Astrocyte (in vitro differentiated cells and primary cell): ENCODE data around the gene LRTM2. TPM values are rescaled to one million over a fixed set of nuclear protein-coding genes. Genes with fewer than 3 reads are reported as not detected.

Experiments used
- DNase-seq: peaks from one replicate; pipeline ENCODE4 v3.0.0-alpha.2; 2010; ENCODE audit warnings: low read depth
- FAIRE-seq: peaks from 2 replicates; lab custom pipeline; 2011; peaks lifted over from hg19 to GRCh38; lab: Jason Lieb, UNC
- H2AFZ ChIP-seq: 2 replicates; pipeline ENCODE4 v1.6.0; 2012; ENCODE audit warnings: low read depth, low read length, inconsistent platforms
- H3K27ac ChIP-seq: 2 replicates; pipeline ENCODE4 v1.5.1; 2011; ENCODE audit warnings: low read depth, low read length, inconsistent platforms
- H3K27me3 ChIP-seq: 2 replicates; pipeline ENCODE4 v1.6.0; 2011; ENCODE audit warnings: low read length, inconsistent platforms; ENCODE audit not compliant: insufficient read depth
- H3K36me3 ChIP-seq: 2 replicates; pipeline ENCODE4 v1.5.1; 2011; ENCODE audit warnings: low read length, inconsistent platforms; ENCODE audit not compliant: insufficient read depth
- H3K4me1 ChIP-seq: 2 replicates; pipeline ENCODE4 v1.5.1; 2011; ENCODE audit warnings: low read length, inconsistent platforms; ENCODE audit not compliant: insufficient read depth
- H3K4me2 ChIP-seq: 2 replicates; pipeline ENCODE4 v1.6.0; 2012; ENCODE audit warnings: low read length, inconsistent platforms
- H3K4me3 ChIP-seq: 2 replicates; pipeline ENCODE4 v1.5.1; 2011; ENCODE audit warnings: low read depth, mild to moderate bottlenecking, low read length, inconsistent platforms; ENCODE audit not compliant: insufficient read depth
- H3K79me2 ChIP-seq: 2 replicates; pipeline ENCODE4 v1.6.0; 2012; ENCODE audit warnings: mild to moderate bottlenecking, low read length, inconsistent platforms; ENCODE audit not compliant: insufficient read depth
- H3K9ac ChIP-seq: 2 replicates; pipeline ENCODE4 v1.6.0; 2012; ENCODE audit warnings: mild to moderate bottlenecking, low read length, inconsistent platforms
- H3K9me3 ChIP-seq: 2 replicates; pipeline ENCODE4 v1.5.1; 2012; ENCODE audit warnings: low read depth, mild to moderate bottlenecking, low read length, inconsistent platforms; ENCODE audit not compliant: insufficient read depth
- H4K20me1 ChIP-seq: 2 replicates; pipeline ENCODE4 v1.6.0; 2012; ENCODE audit warnings: low read length, inconsistent platforms; ENCODE audit not compliant: insufficient read depth
- H3K27ac Mint-ChIP-seq: one replicate; pipeline ENCODE4 v1.8.0; 2021; ENCODE audit warnings: mild to moderate bottlenecking, mixed read lengths; ENCODE audit not compliant: unreplicated experiment
- H3K27me3 Mint-ChIP-seq: one replicate; pipeline ENCODE4 v1.8.0; 2021; ENCODE audit warnings: low read depth, mixed read lengths; ENCODE audit not compliant: unreplicated experiment
- H3K36me3 Mint-ChIP-seq: one replicate; pipeline ENCODE4 v1.8.0; 2021; ENCODE audit warnings: low read depth, mixed read lengths; ENCODE audit not compliant: unreplicated experiment
- H3K4me1 Mint-ChIP-seq: one replicate; pipeline ENCODE4 v1.8.0; 2021; ENCODE audit warnings: low read depth, mixed read lengths; ENCODE audit not compliant: unreplicated experiment
- H3K4me3 Mint-ChIP-seq: one replicate; pipeline ENCODE4 v1.8.0; 2021; ENCODE audit warnings: mild to moderate bottlenecking, moderate library complexity, mixed read lengths; ENCODE audit not compliant: unreplicated experiment
- H3K9me3 Mint-ChIP-seq: one replicate; pipeline ENCODE4 v1.8.0; 2021; ENCODE audit warnings: mild to moderate bottlenecking, mixed read lengths; ENCODE audit not compliant: unreplicated experiment
- EZH2 ChIP-seq: IDR thresholded peaks from 2 replicates; pipeline ENCODE4 v1.6.1; 2012; ENCODE audit warnings: mild to moderate bottlenecking, low read length, inconsistent platforms; ENCODE audit not compliant: insufficient read depth
- total RNA-seq: library from RNA; stranded (reverse); gene quantifications from 2 replicates; pipeline ENCODE4 v1.2.1, GENCODE V29; 2021
- TF ChIP-seq, protein P1 (sequence below): IDR thresholded peaks from 2 replicates; pipeline ENCODE4 v1.5.1; 2011; ENCODE audit warnings: low read depth, mild to moderate bottlenecking, inconsistent platforms, low read length, moderate library complexity; ENCODE audit not compliant: insufficient read depth

LRTM2 gene
- total RNA-seq, 1 donor from 2014 or later: not detected

GRCh38 chr12:1841586-1842182 is 21.3 kb downstream of the LRTM2 start:
- Histone ChIP-seq H4K20me1 (no peaks in the 10 kb centered on the region), H3K36me3 (no peaks in the 10 kb centered on the region), H3K4me3 (no peak overlapping the region), H3K4me2 (no peak overlapping the region), H3K9me3 (no peaks in the 10 kb centered on the region), H3K27ac (no peak overlapping the region), H3K79me2 (no peaks in the 10 kb centered on the region), H3K27me3 (peaks cover 38% of the 10 kb centered on the region), H3K9ac (no peak overlapping the region), H2AFZ (no peak overlapping the region), H3K4me1 (peaks cover 11% of the 10 kb centered on the region)
- FAIRE-seq: no peak
- Mint-ChIP-seq H3K4me1 (peaks cover 10% of the 10 kb centered on the region), H3K4me3 (no peak overlapping the region), H3K27me3 (peaks cover 53% of the 10 kb centered on the region), H3K27ac (no peak overlapping the region), H3K36me3 (no peaks in the 10 kb centered on the region), H3K9me3 (no peaks in the 10 kb centered on the region)
- DNase-seq: no peak
- no peak for TF ChIP-seq EZH2
- TF ChIP-seq, protein P1, sequence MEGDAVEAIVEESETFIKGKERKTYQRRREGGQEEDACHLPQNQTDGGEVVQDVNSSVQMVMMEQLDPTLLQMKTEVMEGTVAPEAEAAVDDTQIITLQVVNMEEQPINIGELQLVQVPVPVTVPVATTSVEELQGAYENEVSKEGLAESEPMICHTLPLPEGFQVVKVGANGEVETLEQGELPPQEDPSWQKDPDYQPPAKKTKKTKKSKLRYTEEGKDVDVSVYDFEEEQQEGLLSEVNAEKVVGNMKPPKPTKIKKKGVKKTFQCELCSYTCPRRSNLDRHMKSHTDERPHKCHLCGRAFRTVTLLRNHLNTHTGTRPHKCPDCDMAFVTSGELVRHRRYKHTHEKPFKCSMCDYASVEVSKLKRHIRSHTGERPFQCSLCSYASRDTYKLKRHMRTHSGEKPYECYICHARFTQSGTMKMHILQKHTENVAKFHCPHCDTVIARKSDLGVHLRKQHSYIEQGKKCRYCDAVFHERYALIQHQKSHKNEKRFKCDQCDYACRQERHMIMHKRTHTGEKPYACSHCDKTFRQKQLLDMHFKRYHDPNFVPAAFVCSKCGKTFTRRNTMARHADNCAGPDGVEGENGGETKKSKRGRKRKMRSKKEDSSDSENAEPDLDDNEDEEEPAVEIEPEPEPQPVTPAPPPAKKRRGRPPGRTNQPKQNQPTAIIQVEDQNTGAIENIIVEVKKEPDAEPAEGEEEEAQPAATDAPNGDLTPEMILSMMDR: no peak

DNA sequence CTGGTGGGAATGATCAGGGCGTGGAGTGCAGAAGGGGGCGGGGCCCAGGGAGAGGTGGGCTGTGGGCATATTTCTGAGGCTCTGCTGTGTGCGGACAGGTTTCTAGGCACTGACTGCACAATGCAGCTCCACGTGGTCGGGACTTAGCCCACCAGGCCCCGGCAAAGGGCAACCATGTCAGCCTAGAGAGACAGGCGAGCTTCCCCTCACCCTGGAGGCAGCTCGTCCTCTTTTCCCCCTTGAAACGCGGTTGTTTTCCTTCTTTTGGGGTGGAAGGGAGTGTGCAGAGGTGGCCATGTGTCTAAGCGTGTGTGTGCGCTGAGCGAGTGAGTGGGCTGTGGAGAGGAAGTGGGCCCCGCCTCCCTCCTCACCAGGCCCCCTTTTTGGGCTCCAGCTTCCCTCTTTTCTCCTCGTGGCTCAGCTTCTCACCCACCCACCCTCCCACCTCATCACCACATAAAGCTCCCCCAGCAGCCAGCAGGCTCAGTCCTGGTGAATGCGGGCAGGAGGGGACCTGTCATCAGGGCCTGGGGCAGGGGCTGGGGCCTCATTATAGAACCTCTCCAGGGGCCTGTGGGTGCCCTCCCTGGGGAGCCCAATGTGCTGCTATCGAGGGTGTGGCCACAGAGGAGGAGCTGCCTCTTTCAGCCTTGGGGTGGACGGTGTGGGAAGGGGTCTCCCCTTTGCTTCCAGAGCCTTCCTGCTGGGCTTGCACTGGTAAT is 22.0 kb downstream of the LRTM2 start:
- H3K79me2 ChIP-seq: no peaks in the 10 kb centered on the region
- FAIRE-seq: no peak
- TF ChIP-seq EZH2: no peak
- TF ChIP-seq, protein P1: no peak
- no peak for DNase-seq
- no peaks in the 10 kb centered on the region for H3K9me3 ChIP-seq
- H3K27ac Mint-ChIP-seq: no peak overlapping the region
- no peak overlapping the region for H3K4me2 ChIP-seq
- no peaks in the 10 kb centered on the region for H4K20me1 ChIP-seq
- peaks cover 41% of the 10 kb centered on the region for H3K27me3 ChIP-seq
- H3K4me3 Mint-ChIP-seq: no peak overlapping the region
- no peaks in the 10 kb centered on the region for H3K9me3 Mint-ChIP-seq
- no peak overlapping the region for H3K4me3 ChIP-seq
- H3K4me1 Mint-ChIP-seq: peaks cover 9% of the 10 kb centered on the region
- H3K27ac ChIP-seq: no peak overlapping the region
- H3K36me3 Mint-ChIP-seq: no peaks in the 10 kb centered on the region
- H3K9ac ChIP-seq: no peak overlapping the region
- no peak overlapping the region for H2AFZ ChIP-seq
- H3K36me3 ChIP-seq: no peaks in the 10 kb centered on the region
- H3K27me3 Mint-ChIP-seq: peaks cover 57% of the 10 kb centered on the region
- H3K4me1 ChIP-seq: peaks cover 7% of the 10 kb centered on the region
